ENCODE measurements around the gene KRT76. TPM values are rescaled to one million over a fixed set of nuclear protein-coding genes. Genes with fewer than 3 reads are reported as not detected.

KRT76 gene
- total RNA-seq, 1 experiment from 2014 or later, result not detected

GRCh38 chr12:52767020-52767379 is 10.1 kb downstream of the KRT76 start:
- intact Hi-C loops (cut with micrococcal nuclease; ENCODE audit: unreplicated experiment), result no loop called here
- H3K27me3 ChIP-seq (replicated peaks; ENCODE audit: control insufficient read depth, insufficient read depth, low read length), result no peaks in the 10 kb centered on the region
- DNase-seq, result no peak
- Mint-ChIP-seq H3K4me1 (ENCODE audit: low read depth, unreplicated experiment) (no peaks in the 10 kb centered on the region), H3K36me3 (ENCODE audit: insufficient read depth, unreplicated experiment) (no peaks in the 10 kb centered on the region), H3K27me3 (ENCODE audit: insufficient read depth, unreplicated experiment) (no peaks in the 10 kb centered on the region), H3K27ac (ENCODE audit: unreplicated experiment) (no peak overlapping the region), H3K4me3 (ENCODE audit: unreplicated experiment) (no peak overlapping the region), H3K9me3 (ENCODE audit: unreplicated experiment) (no peaks in the 10 kb centered on the region)
- no TSS peak for BruUV-seq (replicated peaks)
- no peaks in the 10 kb centered on the region for H3K36me3 ChIP-seq (ENCODE audit: control insufficient read depth, insufficient read depth, low read length)
- TF ChIP-seq CTCF (IDR thresholded peaks at IDR 0.05; ENCODE audit: insufficient read depth in 1 of 2, low read depth in 1 of 2, low read length in 1 of 2, severe bottlenecking in 1 of 2, unreplicated experiment in 1 of 2), result no peak
- no peak overlapping the region for H3K4me3 ChIP-seq (ENCODE audit: low read depth, low read length)
- H3K4me1 ChIP-seq, result no peaks in the 10 kb centered on the region
- ChIA-PET POLR2A (no interaction called here), CTCF (interaction anchor here (0.6 kb wide), 1 partner anchor 651 kb away, joined by 4 read pairs; no protein-coding TSS in a partner anchor)
- peaks cover 2% of the 10 kb centered on the region; the same call in 1 of the 2 replicates for H3K9me3 ChIP-seq

GRCh38 chr12:52766351-52767019 is 10.7 kb downstream of the KRT76 start:
- POLR2A ChIA-PET, result no interaction called here
- no peak overlapping the region for H3K4me3 Mint-ChIP-seq (ENCODE audit: unreplicated experiment)
- H3K27me3 Mint-ChIP-seq (ENCODE audit: insufficient read depth, unreplicated experiment), result no peaks in the 10 kb centered on the region

GRCh38 chr12:52765702-52766101 is 11.4 kb downstream of the KRT76 start:
- CTCF ChIA-PET, result no interaction called here

More at GRCh38 chr12:52766351-52767019, 10.7 kb downstream of the KRT76 start:
- no peaks in the 10 kb centered on the region for H3K4me1 Mint-ChIP-seq (ENCODE audit: low read depth, unreplicated experiment)
- DNase-seq, result no peak
- no peak overlapping the region for H3K27ac Mint-ChIP-seq (ENCODE audit: unreplicated experiment)
- peaks cover 6% of the 10 kb centered on the region; the same call in 1 of the 2 replicates for H3K9me3 ChIP-seq
- CTCF ChIA-PET, result interaction anchor here (0.6 kb wide), 1 partner anchor 652 kb away, joined by 4 read pairs; no protein-coding TSS in a partner anchor
- intact Hi-C loops (cut with micrococcal nuclease; ENCODE audit: unreplicated experiment), result no loop called here
- H3K27me3 ChIP-seq (replicated peaks; ENCODE audit: control insufficient read depth, insufficient read depth, low read length), result no peaks in the 10 kb centered on the region
- H3K36me3 Mint-ChIP-seq (ENCODE audit: insufficient read depth, unreplicated experiment), result no peaks in the 10 kb centered on the region
- H3K4me3 ChIP-seq (ENCODE audit: low read depth, low read length), result no peak overlapping the region
- no peaks in the 10 kb centered on the region for H3K36me3 ChIP-seq (ENCODE audit: control insufficient read depth, insufficient read depth, low read length)
- no TSS peak for BruUV-seq (replicated peaks)
- no peaks in the 10 kb centered on the region for H3K9me3 Mint-ChIP-seq (ENCODE audit: unreplicated experiment)
- no peaks in the 10 kb centered on the region for H3K4me1 ChIP-seq
- no peak for TF ChIP-seq CTCF (IDR thresholded peaks at IDR 0.05; ENCODE audit: insufficient read depth in 1 of 2, low read depth in 1 of 2, low read length in 1 of 2, severe bottlenecking in 1 of 2, unreplicated experiment in 1 of 2)

More at GRCh38 chr12:52765702-52766101, 11.4 kb downstream of the KRT76 start:
- Mint-ChIP-seq H3K4me1 (ENCODE audit: low read depth, unreplicated experiment) (no peaks in the 10 kb centered on the region), H3K4me3 (ENCODE audit: unreplicated experiment) (no peak overlapping the region), H3K9me3 (ENCODE audit: unreplicated experiment) (peaks cover 6% of the 10 kb centered on the region), H3K36me3 (ENCODE audit: insufficient read depth, unreplicated experiment) (no peaks in the 10 kb centered on the region), H3K27ac (ENCODE audit: unreplicated experiment) (no peak overlapping the region), H3K27me3 (ENCODE audit: insufficient read depth, unreplicated experiment) (no peaks in the 10 kb centered on the region)
- H3K9me3 ChIP-seq, result peaks cover 6% of the 10 kb centered on the region; the same call in 1 of the 2 replicates
- no peaks in the 10 kb centered on the region for H3K36me3 ChIP-seq (ENCODE audit: control insufficient read depth, insufficient read depth, low read length)
- no TSS peak for BruUV-seq (replicated peaks)
- no peak overlapping the region for H3K4me3 ChIP-seq (ENCODE audit: low read depth, low read length)
- intact Hi-C loops (cut with micrococcal nuclease; ENCODE audit: unreplicated experiment), result no loop called here
- no peaks in the 10 kb centered on the region for H3K27me3 ChIP-seq (replicated peaks; ENCODE audit: control insufficient read depth, insufficient read depth, low read length)
- no peak for TF ChIP-seq CTCF (IDR thresholded peaks at IDR 0.05; ENCODE audit: insufficient read depth in 1 of 2, low read depth in 1 of 2, low read length in 1 of 2, severe bottlenecking in 1 of 2, unreplicated experiment in 1 of 2)
- POLR2A ChIA-PET, result no interaction called here
- DNase-seq, result no peak
- no peaks in the 10 kb centered on the region for H3K4me1 ChIP-seq

All from Caco-2 (cell line).